ENCODE data around the gene VEPH1. TPM values are rescaled to one million over a fixed set of nuclear protein-coding genes. Genes with fewer than 3 reads are reported as not detected.

Gene VEPH1
- polyA plus RNA-seq, 1 donor (not counting 4 experiments of a cell fraction or from before 2014, with no cell fraction given), result 0.21 TPM

- no peaks in the 10 kb centered on the region for H3K79me2 ChIP-seq (ENCODE audit: control insufficient read depth, insufficient read depth, low read length)
- no peaks in the 10 kb centered on the region for H3K27me3 ChIP-seq (ENCODE audit: control insufficient read depth, extremely low read depth, insufficient read depth, low read length)
- DNase-seq (ENCODE audit: low read depth, low spot score) (no peak), FAIRE-seq (no peak)
- TF ChIP-seq CTCF (optimal IDR thresholded peaks at IDR 0.05 in 1 of 3, IDR thresholded peaks at IDR 0.05 in 1 of 3, conservative IDR thresholded peaks at IDR 0.05 in 1 of 3; ENCODE audit: extremely low read depth in 1 of 3, insufficient read depth in 2 of 3, low read length in 3 of 3) (no peak), EZH2 (IDR thresholded peaks at IDR 0.05; ENCODE audit: low read length) (no peak)
- H4K20me1 ChIP-seq (ENCODE audit: control insufficient read depth, extremely low read depth, insufficient read depth, low read length), result no peaks in the 10 kb centered on the region
- H2AFZ ChIP-seq (ENCODE audit: control insufficient read depth, low read length), result no peak overlapping the region
- H3K27ac ChIP-seq (ENCODE audit: control insufficient read depth, insufficient read depth, low read length), result no peak overlapping the region
- H3K9me1 ChIP-seq (ENCODE audit: control insufficient read depth, extremely low read depth, insufficient read depth, low read length), result no peaks in the 10 kb centered on the region
- no peak overlapping the region for H3K4me3 ChIP-seq (ENCODE audit: control insufficient read depth in 2 of 3, extremely low read depth in 1 of 3, insufficient read depth in 2 of 3, low read depth in 1 of 3, low read length in 3 of 3)
- no peaks in the 10 kb centered on the region for H3K9me3 ChIP-seq (ENCODE audit: control insufficient read depth, low read depth, low read length)
- H3K9ac ChIP-seq (ENCODE audit: control insufficient read depth, extremely low read depth, insufficient read depth, low read length), result no peak overlapping the region
- H3K36me3 ChIP-seq (ENCODE audit: control insufficient read depth in 2 of 2, extremely low read depth in 1 of 2, insufficient read depth in 2 of 2, low read length in 2 of 2), result no peaks in the 10 kb centered on the region
- H3K4me2 ChIP-seq (ENCODE audit: control insufficient read depth, extremely low read depth, insufficient read depth, low read depth, low read length), result no peak overlapping the region
- dilution Hi-C loops (cut with MboI; ENCODE audit: extremely low pct_ligation_motif_present, low sequenced_read_pairs), result loop anchor here (25.0 kb wide), 1 partner anchor 275 kb away; no protein-coding TSS in a partner anchor
- no peaks in the 10 kb centered on the region for H3K4me1 ChIP-seq (ENCODE audit: control insufficient read depth, extremely low read depth, insufficient read depth, low read length)
These were observed 15.9 kb downstream of the VEPH1 start for GRCh38 chr3:157487339-157487738.

GRCh38 chr3:157479464-157480243, 23.6 kb downstream of the VEPH1 start:
- no peak for DNase-seq (ENCODE audit: low read depth, low spot score)
- Histone ChIP-seq H2AFZ (ENCODE audit: control insufficient read depth, low read length) (no peak overlapping the region), H3K4me2 (ENCODE audit: control insufficient read depth, extremely low read depth, insufficient read depth, low read depth, low read length) (no peak overlapping the region), H3K27me3 (ENCODE audit: control insufficient read depth, extremely low read depth, insufficient read depth, low read length) (no peaks in the 10 kb centered on the region), H3K9me3 (ENCODE audit: control insufficient read depth, low read depth, low read length) (no peaks in the 10 kb centered on the region), H3K4me3 (ENCODE audit: control insufficient read depth in 2 of 3, extremely low read depth in 1 of 3, insufficient read depth in 2 of 3, low read depth in 1 of 3, low read length in 3 of 3) (no peak overlapping the region), H3K4me1 (ENCODE audit: control insufficient read depth, extremely low read depth, insufficient read depth, low read length) (no peaks in the 10 kb centered on the region), H3K36me3 (ENCODE audit: control insufficient read depth in 2 of 2, extremely low read depth in 1 of 2, insufficient read depth in 2 of 2, low read length in 2 of 2) (no peaks in the 10 kb centered on the region), H3K9ac (ENCODE audit: control insufficient read depth, extremely low read depth, insufficient read depth, low read length) (no peak overlapping the region), H3K9me1 (ENCODE audit: control insufficient read depth, extremely low read depth, insufficient read depth, low read length) (no peaks in the 10 kb centered on the region), H4K20me1 (ENCODE audit: control insufficient read depth, extremely low read depth, insufficient read depth, low read length) (no peaks in the 10 kb centered on the region), H3K79me2 (ENCODE audit: control insufficient read depth, insufficient read depth, low read length) (no peaks in the 10 kb centered on the region), H3K27ac (ENCODE audit: control insufficient read depth, insufficient read depth, low read length) (no peak overlapping the region)
- dilution Hi-C loops (cut with MboI; ENCODE audit: extremely low pct_ligation_motif_present, low sequenced_read_pairs), result loop anchor here (25.0 kb wide), 1 partner anchor 267 kb away; no protein-coding TSS in a partner anchor
- FAIRE-seq, result no peak
- TF ChIP-seq EZH2 (IDR thresholded peaks at IDR 0.05; ENCODE audit: low read length), result no peak
- TF ChIP-seq CTCF (optimal IDR thresholded peaks at IDR 0.05 in 1 of 3, IDR thresholded peaks at IDR 0.05 in 1 of 3, conservative IDR thresholded peaks at IDR 0.05 in 1 of 3; ENCODE audit: extremely low read depth in 1 of 3, insufficient read depth in 2 of 3, low read length in 3 of 3), result no peak
